Neuronal stem cell (in vitro differentiated cells): Measurements from ENCODE around the gene NMUR2.

Source experiments
- DNase-seq: peaks from one replicate; pipeline ENCODE4 v3.0.0-alpha.2; 2013; ENCODE audit warnings: low spot score
- H2AFZ ChIP-seq: one replicate; pipeline ENCODE4 v1.6.1; 2013; ENCODE audit warnings: mild to moderate bottlenecking, low read length, inconsistent platforms
- H2AK5ac ChIP-seq: 2 replicates; pipeline ENCODE4 v1.6.1; 2013; ENCODE audit warnings: low read depth, mild to moderate bottlenecking, inconsistent platforms, low read length, moderate library complexity, mixed read lengths
- H2BK120ac ChIP-seq: 2 replicates; pipeline ENCODE4 v1.6.1; 2013; ENCODE audit warnings: low read depth, mild to moderate bottlenecking, inconsistent platforms, low read length, moderate library complexity, mixed read lengths
- H2BK12ac ChIP-seq: one replicate; pipeline ENCODE4 v1.6.1; 2013; ENCODE audit warnings: low read length, inconsistent platforms
- H2BK15ac ChIP-seq: 2 replicates; pipeline ENCODE4 v1.6.1; 2013; ENCODE audit warnings: mild to moderate bottlenecking, low read length, inconsistent platforms, mixed read lengths
- H2BK5ac ChIP-seq: one replicate; pipeline ENCODE4 v1.6.1; 2013; ENCODE audit warnings: inconsistent platforms, mild to moderate bottlenecking, low read length, moderate library complexity
- H3K14ac ChIP-seq: one replicate; pipeline ENCODE4 v1.6.1; 2013; ENCODE audit warnings: low read length, inconsistent platforms
- H3K18ac ChIP-seq: 2 replicates; pipeline ENCODE4 v1.6.1; 2013; ENCODE audit warnings: low read length, inconsistent platforms
- H3K23ac ChIP-seq: 2 replicates; pipeline ENCODE4 v1.6.1; 2013; ENCODE audit warnings: low read depth, mild to moderate bottlenecking, mixed read lengths, low read length, inconsistent platforms; ENCODE audit not compliant: poor library complexity
- H3K27ac ChIP-seq: replicated peaks from 3 replicates; pipeline ENCODE4 v1.5.1; 2013; ENCODE audit warnings: low read length, inconsistent platforms
- H3K27me3 ChIP-seq, 3 experiments: 2 replicates each; pipeline ENCODE4 v1.6.1; 2013; ENCODE audit warnings: low read length in 3 of 3, mild to moderate bottlenecking in 2 of 3, inconsistent platforms in 1 of 3, low read depth in 1 of 3, mixed read lengths in 1 of 3, moderate library complexity in 1 of 3; ENCODE audit not compliant: control insufficient read depth in 3 of 3, insufficient read depth in 3 of 3
- H3K36me3 ChIP-seq, 2 donors: replicated peaks in 1 of 2; 2 replicates each; pipeline ENCODE4 v1.6.1; 2013; ENCODE audit warnings: low read length in 2 of 2; ENCODE audit not compliant: control insufficient read depth in 2 of 2, insufficient read depth in 2 of 2
- H3K4ac ChIP-seq: 2 replicates; pipeline ENCODE4 v1.6.1; 2013; ENCODE audit warnings: inconsistent platforms, mild to moderate bottlenecking, low read length, moderate library complexity
- H3K4me1 ChIP-seq, 2 donors: 1 replicate in 1 of 2; 2 replicates in 1 of 2; pipeline ENCODE4 v1.6.1; 2013; ENCODE audit warnings: low read length in 2 of 2, low read depth in 1 of 2; ENCODE audit not compliant: control insufficient read depth in 2 of 2, insufficient read depth in 1 of 2
- H3K4me2 ChIP-seq: one replicate; pipeline ENCODE4 v1.6.1; 2013; ENCODE audit warnings: mild to moderate bottlenecking, low read length, inconsistent platforms; ENCODE audit not compliant: insufficient read depth, poor library complexity, severe bottlenecking
- H3K4me3 ChIP-seq, 2 donors: 2 replicates each; pipeline ENCODE4 v1.5.1; 2013; ENCODE audit warnings: low read length in 2 of 2, mild to moderate bottlenecking in 2 of 2, inconsistent platforms in 1 of 2, moderate library complexity in 1 of 2
- H3K79me1 ChIP-seq: one replicate; pipeline ENCODE4 v1.6.1; 2013; ENCODE audit warnings: low read depth, mild to moderate bottlenecking, inconsistent platforms, low read length, moderate library complexity
- H3K9ac ChIP-seq: one replicate; pipeline ENCODE4 v1.6.1; 2013; ENCODE audit warnings: mild to moderate bottlenecking, low read depth, low read length, inconsistent platforms; ENCODE audit not compliant: poor library complexity
- H3K9me3 ChIP-seq, 2 donors: replicated peaks in 1 of 2; 2 replicates each; pipeline versions ENCODE3 to v1.6.1; 2013; ENCODE audit warnings: low read length in 2 of 2, mild to moderate bottlenecking in 2 of 2, inconsistent platforms in 1 of 2, low read depth in 1 of 2, mixed read lengths in 1 of 2, moderate library complexity in 1 of 2; ENCODE audit not compliant: control insufficient read depth in 2 of 2, insufficient read depth in 1 of 2
- H4K8ac ChIP-seq: one replicate; pipeline ENCODE4 v1.6.1; 2013; ENCODE audit warnings: low read depth, mild to moderate bottlenecking, inconsistent platforms, low read length, moderate library complexity
- H4K91ac ChIP-seq: one replicate; pipeline ENCODE4 v1.6.1; 2013; ENCODE audit warnings: low read length, low read depth, mild to moderate bottlenecking, inconsistent platforms; ENCODE audit not compliant: poor library complexity
- WGBS, 2 donors: extraction: QIAGEN DNeasy Blood & Tissue Kit; methylation state at CpG; one replicate each; pipeline ENCODE4 v1.1.7; 2013; ENCODE audit warnings: missing lambda C conversion rate in 2 of 2, mixed read lengths in 1 of 2; ENCODE audit not compliant: insufficient read length in 2 of 2, insufficient replicate concordance in 1 of 2; ENCODE audit errors: extremely low coverage in 2 of 2; 5-methylcytosine and 5-hydroxymethylcytosine counted together

The NMUR2 gene

GRCh38 chr5:152367554-152367953, 37.5 kb downstream of the NMUR2 start:
- no peaks in the 10 kb centered on the region for H3K79me1 ChIP-seq
- H2BK12ac ChIP-seq = no peak overlapping the region
- H2BK15ac ChIP-seq = no peak overlapping the region
- no peak overlapping the region for H3K14ac ChIP-seq
- no peaks in the 10 kb centered on the region for H3K27me3 ChIP-seq
- H3K4me1 ChIP-seq = no peaks in the 10 kb centered on the region
- H3K9me3 ChIP-seq = no peaks in the 10 kb centered on the region
- H2BK5ac ChIP-seq = no peak overlapping the region
- no peak overlapping the region for H3K23ac ChIP-seq
- no peak overlapping the region for H3K4ac ChIP-seq
- no peak overlapping the region for H3K18ac ChIP-seq
- no peak overlapping the region for H3K4me2 ChIP-seq
- H2AFZ ChIP-seq = no peak overlapping the region
- no peak overlapping the region for H2AK5ac ChIP-seq
- H3K4me3 ChIP-seq = no peak overlapping the region
- H3K27ac ChIP-seq = no peak overlapping the region
- no peak for DNase-seq
- no peak overlapping the region for H4K8ac ChIP-seq
- H4K91ac ChIP-seq = no peak overlapping the region
- WGBS, 2 donors = no CpG with 5 or more reads among the region's 3 CpGs
- H3K36me3 ChIP-seq = no peaks in the 10 kb centered on the region
- H2BK120ac ChIP-seq = no peak overlapping the region
- H3K9ac ChIP-seq = no peak overlapping the region

DNA sequence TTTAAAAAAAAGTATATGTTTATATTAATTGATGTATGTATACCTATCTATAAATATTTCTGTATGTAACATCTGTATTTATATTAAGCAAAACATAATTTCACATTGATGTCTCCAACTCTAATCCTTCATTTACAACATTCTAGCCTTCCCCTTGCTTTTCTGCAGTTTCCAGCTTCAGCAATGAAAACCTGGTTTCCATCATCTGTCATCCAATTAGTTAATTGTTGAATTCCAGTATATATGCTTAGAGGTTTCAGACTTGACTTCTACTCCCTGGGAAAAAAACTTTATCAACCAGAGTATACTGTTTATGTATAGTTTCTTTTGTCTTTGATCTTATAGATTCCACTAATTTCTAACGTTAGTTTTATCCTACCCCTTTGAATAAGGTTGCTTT, 38.4 kb downstream of the NMUR2 start:
- H3K4me2 ChIP-seq = no peak overlapping the region
- H3K27me3 ChIP-seq = no peaks in the 10 kb centered on the region
- H2AFZ ChIP-seq = no peak overlapping the region
- H4K8ac ChIP-seq = no peak overlapping the region
- H4K91ac ChIP-seq = no peak overlapping the region
- H3K23ac ChIP-seq = no peak overlapping the region
- H2BK12ac ChIP-seq = no peak overlapping the region
- H2BK5ac ChIP-seq = no peak overlapping the region
- H3K36me3 ChIP-seq = no peaks in the 10 kb centered on the region
- no peak overlapping the region for H3K18ac ChIP-seq
- no peak overlapping the region for H2AK5ac ChIP-seq
- no peaks in the 10 kb centered on the region for H3K9me3 ChIP-seq
- no peaks in the 10 kb centered on the region for H3K4me1 ChIP-seq
- H3K14ac ChIP-seq = no peak overlapping the region
- H2BK15ac ChIP-seq = no peak overlapping the region
- no peak overlapping the region for H3K27ac ChIP-seq
- H3K4me3 ChIP-seq = no peak overlapping the region
- DNase-seq = no peak
- WGBS, 2 donors = no CpG with 5 or more reads among the region's 1 CpG
- no peak overlapping the region for H3K4ac ChIP-seq
- H2BK120ac ChIP-seq = no peak overlapping the region
- no peak overlapping the region for H3K9ac ChIP-seq
- no peaks in the 10 kb centered on the region for H3K79me1 ChIP-seq

- H3K4me3 ChIP-seq = no peak overlapping the region
- no peak overlapping the region for H3K18ac ChIP-seq
- no peak overlapping the region for H3K4ac ChIP-seq
- H2BK12ac ChIP-seq = no peak overlapping the region
- H3K9ac ChIP-seq = no peak overlapping the region
- no peak overlapping the region for H2AFZ ChIP-seq
- DNase-seq = no peak
- H3K36me3 ChIP-seq = no peaks in the 10 kb centered on the region
- no peak overlapping the region for H2AK5ac ChIP-seq
- no peak overlapping the region for H4K91ac ChIP-seq
- no peak overlapping the region for H3K27ac ChIP-seq
- no peaks in the 10 kb centered on the region for H3K79me1 ChIP-seq
- H3K27me3 ChIP-seq = no peaks in the 10 kb centered on the region
- no peak overlapping the region for H3K4me2 ChIP-seq
- no peak overlapping the region for H2BK5ac ChIP-seq
- H3K4me1 ChIP-seq = no peaks in the 10 kb centered on the region
- no peak overlapping the region for H2BK15ac ChIP-seq
- no peak overlapping the region for H4K8ac ChIP-seq
- no peak overlapping the region for H3K14ac ChIP-seq
- H2BK120ac ChIP-seq = no peak overlapping the region
- H3K23ac ChIP-seq = no peak overlapping the region
- no peaks in the 10 kb centered on the region for H3K9me3 ChIP-seq
These were observed 40.2 kb downstream of the NMUR2 start for GRCh38 chr5:152364899-152365298.

DNA sequence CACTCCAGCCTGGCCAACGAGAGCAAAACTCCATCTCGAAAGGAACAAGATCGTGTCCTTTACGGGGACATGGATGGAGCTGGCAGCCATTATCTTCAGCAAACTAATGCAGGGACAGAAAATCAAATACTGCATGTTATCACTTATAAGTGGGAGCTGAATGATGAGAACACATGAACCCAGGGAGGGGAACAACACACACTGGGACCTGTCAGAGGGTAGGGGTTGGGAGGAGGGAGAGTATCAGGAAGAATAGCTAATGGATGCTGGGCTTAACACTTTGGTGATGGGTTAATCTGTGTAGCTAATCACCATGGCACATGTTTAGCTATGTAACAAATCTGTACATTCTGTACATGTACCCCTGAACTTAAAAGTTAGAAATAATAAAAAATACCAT, 40.9 kb downstream of the NMUR2 start:
- Histone ChIP-seq H3K4ac (no peak overlapping the region), H3K9me3 (no peaks in the 10 kb centered on the region), H4K8ac (no peak overlapping the region), H3K9ac (no peak overlapping the region), H3K4me1 (no peaks in the 10 kb centered on the region), H3K27me3 (no peaks in the 10 kb centered on the region), H3K4me3 (no peak overlapping the region), H2BK120ac (no peak overlapping the region), H2BK5ac (no peak overlapping the region), H2AFZ (no peak overlapping the region), H2BK12ac (no peak overlapping the region), H3K23ac (no peak overlapping the region), H3K27ac (no peak overlapping the region), H3K4me2 (no peak overlapping the region), H4K91ac (no peak overlapping the region), H2AK5ac (no peak overlapping the region), H2BK15ac (no peak overlapping the region), H3K14ac (no peak overlapping the region), H3K18ac (no peak overlapping the region), H3K36me3 (no peaks in the 10 kb centered on the region), H3K79me1 (no peaks in the 10 kb centered on the region)
- DNase-seq = no peak
- no CpG with 5 or more reads among the region's 4 CpGs for WGBS, 2 donors
